Inflammatory macrophage (primary cell): ENCODE results near the gene PDE10A.

Source experiments
- DNase-seq, 2 donors: peaks; one replicate each; pipeline ENCODE4 v3.0.0-alpha.2; 2020 to 2022

Gene PDE10A

GRCh38 chr6:165678429-165678828 is 15.4 kb upstream of the PDE10A start:
- no peak for DNase-seq

DNA sequence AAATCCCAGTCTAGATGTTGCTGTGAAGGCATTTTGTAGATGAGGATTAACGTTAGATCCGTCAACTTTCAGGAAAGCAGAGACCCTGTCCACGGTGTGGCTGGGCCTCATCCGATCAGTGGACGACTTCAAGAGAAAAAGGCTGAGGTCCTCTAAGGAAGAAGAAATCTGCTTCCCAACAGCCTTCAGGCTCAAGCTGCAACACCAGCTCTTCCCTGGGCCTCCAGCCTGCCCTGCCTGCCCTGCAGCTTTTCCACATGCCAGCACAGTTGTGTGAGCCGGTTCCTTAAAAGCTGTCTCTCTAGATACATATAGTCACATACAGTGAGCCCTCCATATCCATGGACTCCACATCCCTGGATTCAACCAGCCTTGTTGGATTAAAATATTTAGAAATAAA is 14.1 kb upstream of the PDE10A start:
- no peak for DNase-seq

DNA sequence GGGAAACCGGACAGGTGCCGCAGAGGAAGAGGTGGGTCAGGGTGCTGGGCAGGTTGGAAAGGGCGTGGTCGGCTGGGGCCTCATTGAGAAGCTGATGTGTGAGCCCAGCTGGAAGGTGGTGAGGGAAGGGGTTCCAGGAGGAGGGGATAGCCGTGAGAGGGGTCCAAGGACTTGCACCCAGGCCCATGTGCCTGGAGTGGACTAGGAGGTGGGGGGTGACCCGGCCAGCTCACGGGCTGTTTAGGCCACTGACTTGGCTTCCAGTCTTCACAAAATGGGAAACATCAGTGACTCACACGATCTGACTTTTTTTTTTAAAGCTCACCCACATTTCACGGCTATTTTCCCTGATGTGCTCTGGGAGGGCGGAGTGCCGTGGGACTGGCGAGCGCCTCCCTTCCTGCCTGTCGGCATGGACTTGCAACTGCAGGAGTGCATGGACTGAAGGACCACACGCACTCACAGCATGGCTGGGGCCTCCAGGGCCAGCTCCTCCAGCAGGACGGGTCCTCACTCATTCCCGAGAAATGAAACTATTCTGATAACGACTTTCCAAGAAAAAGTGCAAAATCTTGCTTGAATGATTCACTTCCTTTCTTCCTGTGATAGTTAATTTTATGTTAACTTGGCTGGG is 13.5 kb upstream of the PDE10A start:
- no peak for DNase-seq

DNA sequence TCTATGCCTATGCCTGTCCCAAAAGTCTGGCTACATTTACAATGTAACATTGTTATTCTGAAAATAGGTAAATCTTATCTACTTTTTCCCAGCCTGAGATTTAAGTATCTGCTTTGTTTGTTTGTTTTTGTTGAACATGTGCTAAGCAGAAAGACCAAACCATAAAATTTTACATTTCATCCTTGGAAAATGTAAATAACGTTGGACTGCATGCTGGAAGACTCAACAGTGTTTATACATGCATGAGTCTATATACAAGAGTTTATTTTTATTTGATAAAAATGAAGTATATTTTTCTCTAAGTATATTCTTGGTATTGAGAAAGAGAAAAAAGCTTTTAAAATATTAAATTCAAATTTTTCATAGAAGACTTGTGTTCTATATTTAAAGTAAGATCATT is 12.1 kb upstream of the PDE10A start:
- DNase-seq, result no peak

GRCh38 chr6:165674155-165675029 is 11.4 kb upstream of the PDE10A start:
- no peak for DNase-seq

DNA sequence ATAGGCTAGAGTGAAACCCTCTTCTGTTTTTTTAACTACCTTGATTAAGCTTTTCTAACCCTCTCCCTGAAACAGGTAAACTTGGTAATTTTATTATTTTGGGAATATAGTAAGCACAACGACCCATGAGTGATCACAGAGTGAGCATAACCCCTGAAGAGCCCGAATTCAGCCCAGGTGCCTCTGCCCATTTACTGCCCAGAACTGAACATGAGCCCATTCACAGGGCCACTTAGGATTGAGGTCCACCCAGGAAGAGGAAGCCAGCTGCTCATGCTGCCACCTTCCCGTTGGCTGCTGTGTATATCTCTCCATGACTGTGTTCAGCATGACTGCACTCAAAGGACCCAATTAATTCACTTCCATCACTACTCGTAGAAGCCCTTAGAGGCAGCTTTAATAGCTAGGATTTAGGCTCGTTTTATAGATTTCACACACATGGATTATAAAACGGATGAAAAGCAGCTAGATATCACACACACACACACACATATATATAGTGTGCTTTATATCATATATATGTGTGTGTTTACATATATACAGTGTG is 8.3 kb upstream of the PDE10A start:
- no peak for DNase-seq

DNA sequence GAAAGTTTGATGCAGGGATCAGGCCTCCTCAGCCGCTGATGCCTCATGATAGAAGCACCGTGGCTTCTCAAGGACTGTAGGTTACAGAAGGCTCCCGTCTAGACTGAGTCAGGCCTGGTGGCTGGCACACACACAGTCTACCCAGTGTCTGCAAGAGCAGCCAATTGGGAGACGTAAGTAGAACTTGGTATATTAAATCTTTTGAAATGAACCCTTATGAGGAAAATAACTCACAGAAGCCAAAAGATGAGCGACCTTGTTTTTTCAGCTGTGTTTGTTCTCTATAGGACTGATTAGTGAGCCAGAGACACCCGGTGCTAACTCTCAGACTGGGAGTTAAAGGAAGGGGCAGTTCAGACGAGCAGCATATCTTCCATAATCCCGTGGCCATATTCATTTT is 5.9 kb upstream of the PDE10A start:
- no peak for DNase-seq

DNA sequence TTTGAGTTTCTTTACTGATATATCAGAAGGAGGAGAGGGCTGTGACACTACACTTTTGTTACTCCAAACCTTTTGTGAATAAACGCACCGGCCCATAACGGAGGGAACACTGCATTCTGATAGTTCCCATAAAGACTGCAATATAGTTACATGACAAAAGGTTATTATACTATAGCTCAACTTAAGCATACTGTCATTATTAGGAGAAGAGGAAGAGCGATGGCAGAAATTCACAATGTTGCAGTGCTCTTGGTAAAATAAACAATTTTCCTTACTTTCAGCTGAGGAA is 2.3 kb upstream of the PDE10A start:
- DNase-seq, result no peak

DNA sequence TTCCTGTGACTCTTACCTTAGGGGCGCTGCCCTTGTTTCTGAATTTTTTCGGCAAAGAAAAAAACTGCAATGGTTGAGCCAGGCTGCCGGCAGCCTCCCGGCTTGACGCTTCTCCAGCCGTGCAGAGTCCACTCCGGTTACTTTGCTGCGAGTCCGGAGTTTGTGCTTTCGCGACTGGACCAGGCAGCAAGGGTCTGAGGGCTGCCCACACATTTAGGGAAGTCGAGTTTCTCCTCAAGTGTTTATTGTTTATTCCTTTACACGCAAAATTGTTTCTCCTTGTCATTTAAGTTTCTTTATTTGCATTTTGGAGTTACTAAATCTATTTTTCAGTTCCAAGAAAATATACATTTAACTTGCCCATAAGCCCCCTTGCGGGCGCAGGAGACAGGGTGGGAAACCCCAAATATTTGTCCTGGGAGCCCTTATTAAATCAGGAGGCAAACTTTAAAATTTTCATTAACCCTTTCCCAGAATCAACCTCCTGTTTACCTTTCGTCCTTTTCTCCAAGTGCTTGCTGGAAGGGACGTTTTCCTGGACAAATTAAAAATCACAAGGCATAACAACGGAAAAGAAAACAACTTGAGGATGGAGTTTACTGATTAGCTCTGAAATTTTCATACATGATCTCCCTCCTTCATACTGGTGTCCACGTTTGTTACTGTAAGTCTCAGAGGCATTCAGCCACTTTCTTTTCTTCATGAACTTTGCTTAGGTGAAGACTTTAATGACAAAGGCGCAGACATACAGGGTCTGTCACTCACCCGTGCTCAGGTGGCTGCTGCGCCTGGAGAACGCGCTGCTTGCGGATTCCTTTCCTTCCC is 1.7 kb upstream of the PDE10A start:
- DNase-seq, result no peak

DNA sequence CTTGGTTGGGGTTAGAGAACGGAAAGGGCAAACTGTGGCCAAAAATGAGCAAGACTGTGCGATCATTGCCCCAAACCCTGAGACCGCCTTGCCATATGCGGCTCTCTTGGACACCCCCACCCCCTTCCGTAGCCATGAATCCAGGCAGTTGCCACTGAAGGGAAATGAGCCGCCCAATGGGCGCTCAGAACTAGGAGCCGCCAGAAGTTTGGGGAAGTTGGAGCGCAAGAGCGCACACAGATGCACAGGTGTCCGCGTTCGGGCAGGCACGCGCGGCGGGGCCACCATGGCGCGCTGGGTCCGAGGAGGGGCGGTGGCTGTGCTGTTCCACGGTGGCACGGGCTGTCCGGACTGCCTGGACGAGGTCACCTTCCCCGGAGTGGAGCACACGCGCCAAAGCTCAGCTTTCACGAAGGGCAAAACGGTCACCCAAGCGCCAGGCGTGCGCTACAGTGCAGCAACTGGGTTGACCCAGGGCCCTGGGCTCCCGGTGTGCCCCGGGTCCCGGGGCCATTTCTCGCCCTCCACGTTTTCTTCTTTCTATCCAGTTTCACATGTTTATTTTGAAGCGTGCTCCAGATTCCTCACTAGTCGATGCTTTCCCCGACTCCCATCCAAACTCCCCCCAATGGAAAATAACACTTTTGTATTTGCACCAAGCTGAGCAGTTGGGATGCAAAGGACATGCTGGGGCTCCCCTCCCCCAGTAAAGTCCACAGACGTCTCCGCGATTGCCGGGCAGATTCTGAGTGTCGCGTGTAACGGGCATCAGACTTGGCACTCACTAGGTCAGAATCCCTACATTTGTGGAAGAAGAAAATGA is 906 bp upstream of the PDE10A start:
- no peak for DNase-seq

DNA sequence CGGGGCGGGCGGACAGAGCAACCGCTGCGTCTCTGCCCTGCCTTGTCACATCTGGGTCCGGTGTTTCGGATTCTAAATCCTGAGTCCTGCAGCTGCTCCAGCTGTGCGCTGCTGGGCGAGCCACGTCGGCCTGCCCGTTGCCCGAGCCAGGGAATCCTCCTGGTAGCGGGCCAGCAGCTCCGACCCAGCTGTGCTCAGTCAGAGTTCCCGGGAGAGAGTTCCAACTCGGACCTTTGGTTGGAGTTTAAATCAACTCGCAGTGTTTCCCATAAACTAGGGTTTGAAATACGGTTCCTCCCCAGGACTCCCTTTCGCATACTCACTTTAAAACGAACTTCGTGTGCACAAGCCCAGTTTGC is 315 bp upstream of the PDE10A start:
- DNase-seq, result no peak

DNA sequence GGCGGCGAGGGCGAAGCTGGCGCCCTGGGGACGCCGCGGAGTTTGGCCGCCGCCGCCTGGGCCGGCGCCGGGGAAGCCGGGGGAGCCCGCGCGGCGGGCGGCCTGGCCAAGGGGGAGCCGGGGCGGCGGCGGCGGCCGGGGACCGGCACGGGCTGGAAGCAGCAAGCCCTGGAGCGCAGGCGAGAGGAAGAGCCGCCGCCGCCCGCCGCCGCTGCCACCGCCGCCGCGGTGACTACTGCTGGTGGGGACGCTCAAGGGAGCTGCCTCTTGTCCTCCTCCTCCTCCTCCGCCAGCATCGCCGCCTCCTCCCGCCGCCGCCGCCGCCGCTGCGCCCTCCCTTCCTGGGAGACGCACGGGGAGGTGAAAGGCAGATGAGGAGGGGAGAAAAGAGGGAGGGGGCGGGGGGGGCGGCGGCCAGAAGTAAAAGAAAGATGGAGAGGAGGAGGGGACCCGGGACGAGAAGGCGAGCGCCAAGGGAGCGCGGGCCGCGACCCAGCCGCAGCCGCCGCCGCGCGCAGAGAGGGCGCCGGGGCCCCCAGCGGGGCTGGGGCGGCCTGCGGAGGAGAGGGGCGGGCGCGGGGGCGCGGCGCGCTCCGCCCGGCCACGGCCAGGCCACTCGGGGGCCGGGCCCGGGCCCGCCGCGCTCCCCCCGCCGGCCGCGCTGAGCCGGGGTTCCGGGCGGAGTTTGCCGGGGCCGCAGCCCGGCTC is 846 bp downstream of the PDE10A start:
- no peak for DNase-seq

- no peak for DNase-seq
These were observed 1.4 kb downstream of the PDE10A start for GRCh38 chr6:165661664-165662025.

DNA sequence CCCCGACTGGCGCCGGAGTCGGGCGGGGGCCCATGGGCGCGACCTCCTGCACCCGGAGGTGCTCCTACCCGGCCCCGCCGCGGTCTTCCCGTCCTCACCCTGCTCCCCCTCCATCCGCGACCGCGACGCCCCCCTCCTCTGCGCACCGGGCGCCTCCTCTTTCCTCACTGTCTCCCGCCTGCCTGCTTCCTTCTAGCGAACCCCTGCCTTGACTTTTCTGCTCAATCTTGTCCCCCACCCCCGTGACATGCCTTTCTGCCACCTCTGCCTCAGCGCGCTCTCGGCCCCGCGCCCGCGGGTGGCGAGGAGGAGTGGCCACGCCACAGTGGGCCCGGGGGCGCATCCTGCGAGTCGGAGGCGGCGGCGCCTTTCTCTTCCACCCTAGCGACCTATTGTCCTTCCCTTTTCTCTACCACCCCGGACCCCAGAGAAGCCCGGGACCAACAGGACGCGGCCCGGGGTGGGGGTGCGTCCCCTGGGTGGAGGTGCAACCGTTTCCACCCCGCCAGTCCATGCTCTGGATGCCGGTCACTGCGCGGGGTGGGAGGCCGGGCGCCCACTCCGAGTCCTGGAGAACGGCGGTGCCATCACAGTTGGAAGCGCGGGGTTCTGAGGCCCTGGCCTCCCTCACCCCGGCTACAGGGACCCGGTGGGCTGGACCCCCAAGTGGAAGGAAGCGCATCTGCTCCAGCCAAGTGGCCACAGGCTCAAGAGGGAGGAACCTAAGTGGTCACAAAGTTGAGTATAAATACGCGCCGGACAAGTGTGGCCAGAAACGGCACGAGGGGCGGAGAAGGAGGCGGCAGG is 2.0 kb downstream of the PDE10A start:
- no peak for DNase-seq

- no peak for DNase-seq
These were observed 2.8 kb downstream of the PDE10A start for GRCh38 chr6:165659945-165660856.

DNA sequence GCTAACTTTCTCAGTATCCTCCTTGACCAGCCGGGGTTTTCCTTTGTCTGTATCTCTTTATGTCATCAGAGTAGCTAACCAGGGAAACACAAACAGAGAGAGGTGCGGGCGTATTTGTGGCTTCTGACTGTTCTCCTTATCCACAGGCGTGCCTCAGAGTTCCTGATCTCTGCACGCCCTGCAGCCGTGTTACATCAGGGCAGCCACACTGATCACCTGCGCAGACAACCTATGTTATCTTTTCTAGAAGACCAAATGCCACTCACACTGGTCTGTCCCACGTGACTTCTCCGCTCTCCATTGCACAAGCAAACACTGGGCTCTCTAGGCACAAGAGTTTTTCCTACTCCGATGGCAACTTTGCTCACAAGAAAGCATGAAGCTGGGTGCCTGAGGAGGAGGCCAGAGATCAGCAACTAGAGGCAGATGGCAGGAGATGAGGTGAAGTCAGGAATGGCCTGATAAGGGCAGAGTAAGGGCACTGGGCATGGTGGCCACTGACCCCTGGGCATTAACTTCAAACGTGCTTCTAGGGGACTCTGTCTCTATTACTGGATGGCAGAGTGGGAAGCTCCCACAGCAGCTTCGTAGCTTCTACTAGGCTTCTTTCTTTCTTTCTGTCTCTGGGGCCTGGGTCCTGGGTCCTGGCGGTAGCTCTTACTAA is 4.5 kb downstream of the PDE10A start:
- no peak for DNase-seq

DNA sequence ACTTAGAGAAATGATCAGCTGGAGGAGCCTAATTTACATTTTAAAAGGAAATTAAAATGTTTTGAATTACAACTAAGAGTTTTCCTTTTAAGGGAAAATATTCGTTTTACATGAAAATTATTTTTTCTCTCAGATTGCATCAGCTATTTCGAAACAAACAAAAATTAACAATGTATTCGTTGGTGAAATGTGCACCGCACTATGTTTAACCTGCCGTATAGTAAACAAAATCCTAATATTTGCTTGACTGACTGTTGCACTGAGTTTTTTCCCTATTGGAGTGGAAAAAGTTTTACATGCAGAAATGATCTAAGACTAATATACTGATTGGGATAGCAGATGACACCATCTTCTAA is 5.7 kb downstream of the PDE10A start:
- DNase-seq, result no peak

- no peak for DNase-seq
These were observed 6.3 kb downstream of the PDE10A start for GRCh38 chr6:165656581-165657324.

GRCh38 chr6:165655191-165655590 is 7.8 kb downstream of the PDE10A start:
- no peak for DNase-seq
